NCI-H1092 (cell line): ENCODE results near the gene HBQ1.
"Not testable (repeated sequence)": the region's sequence is repeated elsewhere in the genome, so short reads cannot be mapped to it uniquely, and the experiment has no call there.

ENCODE experiments used
- DNase-seq: peaks from one replicate; lab custom pipeline; 2025; lab: John Stamatoyannopoulos, UW

HBQ1 gene

GRCh38 chr16:180101-180675, at the start of gene HBQ1:
Gene HBQ1, plus strand, starts transcription at chr16:180459. Its CDS starts 28 bp downstream, at chr16:180487.
- peak; percentile 35 for DNase-seq

DNA sequence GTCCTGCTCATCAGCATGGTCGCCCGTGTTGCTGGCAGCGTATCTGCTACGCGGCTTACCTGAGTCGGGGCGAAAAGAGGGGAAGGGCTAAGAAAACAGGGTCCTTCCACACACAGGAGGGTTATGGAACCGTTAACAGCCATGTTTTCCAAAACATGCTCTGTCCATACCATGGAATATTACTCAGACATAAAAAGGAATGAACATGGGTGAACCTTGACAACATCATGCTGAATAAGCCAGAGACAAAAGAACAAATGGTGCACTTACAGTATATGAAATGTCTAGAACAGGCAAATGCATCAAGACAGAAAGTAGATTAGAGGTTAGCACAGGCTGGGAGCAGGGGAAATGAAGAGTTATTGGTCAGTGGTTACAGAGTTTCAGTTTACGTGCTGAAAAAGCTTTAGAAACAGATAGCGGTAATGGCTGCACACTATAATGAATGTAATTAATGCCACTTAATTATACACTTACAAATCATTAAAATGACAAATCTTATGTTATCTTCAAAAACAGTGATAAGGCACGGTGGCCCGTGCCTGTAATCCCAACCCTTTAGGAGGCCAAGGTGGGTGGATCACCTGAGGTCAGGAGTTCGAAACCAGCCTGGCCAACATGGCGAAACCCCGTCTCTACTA, 49.6 kb upstream of the HBQ1 start:
- DNase-seq: no peak

- no peak for DNase-seq
These were observed 48.1 kb upstream of the HBQ1 start for GRCh38 chr16:132120-132519.

- no peak for DNase-seq
These were observed 46.5 kb upstream of the HBQ1 start for GRCh38 chr16:133716-134115.

DNA sequence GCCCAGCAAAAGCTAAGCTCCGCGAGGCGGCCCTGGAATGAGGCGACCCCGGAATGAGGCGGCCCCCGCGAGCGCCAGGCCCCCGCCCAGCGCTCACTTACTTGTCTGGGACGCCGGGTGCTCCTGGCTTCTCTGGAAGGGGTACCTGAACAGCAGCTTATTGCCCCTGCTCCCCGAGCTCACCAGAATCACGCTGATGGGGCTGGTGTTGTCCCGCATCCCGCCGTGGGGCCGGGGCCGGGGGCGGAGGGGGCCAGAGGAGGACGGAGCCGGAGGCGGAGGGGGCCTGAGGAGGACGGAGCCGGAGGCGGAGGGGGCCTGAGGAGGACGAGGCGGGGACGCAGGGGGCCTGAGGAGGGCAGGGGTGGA, 42.2 kb upstream of the HBQ1 start:
- no peak for DNase-seq

- no peak for DNase-seq
These were observed 39.9 kb upstream of the HBQ1 start for GRCh38 chr16:140175-140857.

GRCh38 chr16:142405-142967, 37.8 kb upstream of the HBQ1 start:
- no peak for DNase-seq

- no peak for DNase-seq
These were observed 37.2 kb upstream of the HBQ1 start for GRCh38 chr16:143047-143446.

DNA sequence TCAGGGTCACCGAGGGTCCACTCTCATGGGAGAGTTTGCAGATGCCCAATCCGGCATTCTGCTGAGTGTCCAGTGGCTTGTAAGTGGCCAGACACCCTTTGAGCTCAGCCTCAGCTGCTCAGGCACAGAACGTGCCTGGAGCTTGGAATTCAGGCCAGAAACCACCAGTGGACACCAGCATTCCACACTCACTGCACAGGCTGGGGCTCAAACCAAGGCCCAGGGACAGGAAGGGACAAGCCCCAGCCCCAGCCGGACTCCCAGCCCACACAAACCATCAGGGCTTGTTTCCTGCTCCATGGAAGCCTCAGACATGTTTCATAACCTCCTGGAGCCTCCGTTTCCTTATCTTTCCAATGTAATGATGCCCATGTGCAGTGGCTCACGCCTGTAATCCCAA, 36.8 kb upstream of the HBQ1 start:
- no peak for DNase-seq

GRCh38 chr16:144797-145252, 35.4 kb upstream of the HBQ1 start:
- no peak for DNase-seq

- DNase-seq: no peak
These were observed 33.6 kb upstream of the HBQ1 start for GRCh38 chr16:146646-147045.

GRCh38 chr16:149024-149660, 31.1 kb upstream of the HBQ1 start:
- DNase-seq: no peak

- DNase-seq: no peak
These were observed 27.8 kb upstream of the HBQ1 start, which contains the start of gene HBZ for GRCh38 chr16:152141-153128. Gene HBZ, plus strand, starts transcription at chr16:152644. Its CDS starts 266 bp downstream, at chr16:152910.

GRCh38 chr16:153129-153521, 27.1 kb upstream of the HBQ1 start:
- DNase-seq: not testable (repeated sequence)

DNA sequence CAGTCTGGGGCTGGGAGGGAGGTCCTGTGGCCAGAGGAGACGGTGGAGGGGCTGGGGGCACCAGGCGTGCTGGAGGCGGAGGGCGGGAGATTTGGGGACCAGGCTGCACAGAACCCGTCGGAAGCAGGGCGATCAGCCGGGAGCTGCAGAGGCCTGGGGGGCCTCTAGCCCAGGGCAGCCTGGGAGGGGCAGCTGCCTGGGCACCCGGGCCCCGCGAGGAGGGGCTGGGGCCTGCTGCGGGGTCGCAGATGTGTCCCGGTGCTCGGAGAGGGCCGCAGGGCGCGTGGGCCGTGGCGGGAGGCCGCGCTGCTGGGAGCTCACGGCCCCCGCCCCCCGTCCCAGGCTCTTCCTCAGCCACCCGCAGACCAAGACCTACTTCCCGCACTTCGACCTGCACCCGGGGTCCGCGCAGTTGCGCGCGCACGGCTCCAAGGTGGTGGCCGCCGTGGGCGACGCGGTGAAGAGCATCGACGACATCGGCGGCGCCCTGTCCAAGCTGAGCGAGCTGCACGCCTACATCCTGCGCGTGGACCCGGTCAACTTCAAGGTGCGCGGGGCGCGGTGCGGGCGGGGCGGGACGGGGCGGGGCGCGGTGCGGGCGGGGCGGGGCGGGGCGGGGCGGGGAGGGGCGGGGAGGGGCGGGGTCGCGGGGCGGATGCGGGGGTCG, 26.6 kb upstream of the HBQ1 start:
- not testable (repeated sequence) for DNase-seq

GRCh38 chr16:154217-155030, 25.8 kb upstream of the HBQ1 start:
- no peak for DNase-seq

GRCh38 chr16:155031-155398, 25.2 kb upstream of the HBQ1 start:
- DNase-seq: no peak

- no peak for DNase-seq
These were observed 21.0 kb upstream of the HBQ1 start for GRCh38 chr16:159136-159849.

- DNase-seq: not testable (repeated sequence)
These were observed 20.0 kb upstream of the HBQ1 start for GRCh38 chr16:160242-160641.
